MV-4-11 (cell line): ENCODE results near the gene CATSPERE.
"Not testable (repeated sequence)": the region's sequence is repeated elsewhere in the genome, so short reads cannot be mapped to it uniquely, and the experiment has no call there.

Experiments
- DNase-seq: peaks from one replicate; lab custom pipeline; 2025; lab: John Stamatoyannopoulos, UW

CATSPERE gene

GRCh38 chr1:244548558-244549115 is 87.6 kb downstream of the CATSPERE start:
- DNase-seq, result no peak

GRCh38 chr1:244552336-244552735 is 91.3 kb downstream of the CATSPERE start:
- DNase-seq, result no peak

- no peak for DNase-seq
Measured at GRCh38 chr1:244556263-244556662, 95.2 kb downstream of the CATSPERE start.

GRCh38 chr1:244557565-244557964 is 96.5 kb downstream of the CATSPERE start:
- DNase-seq, result no peak

- no peak for DNase-seq
Measured at GRCh38 chr1:244559561-244559960, 98.5 kb downstream of the CATSPERE start.

GRCh38 chr1:244562877-244563276 is 101.8 kb downstream of the CATSPERE start:
- DNase-seq, result not testable (repeated sequence)

GRCh38 chr1:244573768-244574167 is 112.7 kb downstream of the CATSPERE start:
- DNase-seq, result no peak

GRCh38 chr1:244576259-244576892 is 115.3 kb downstream of the CATSPERE start:
- no peak for DNase-seq

- DNase-seq, result not testable (repeated sequence)
Measured at GRCh38 chr1:244578205-244578604, 117.1 kb downstream of the CATSPERE start.

- DNase-seq, result no peak
Measured at GRCh38 chr1:244583358-244583982, 122.4 kb downstream of the CATSPERE start.

- no peak for DNase-seq
Measured at GRCh38 chr1:244585867-244586266, 124.8 kb downstream of the CATSPERE start.

GRCh38 chr1:244590670-244591069 is 129.6 kb downstream of the CATSPERE start:
- DNase-seq, result no peak

GRCh38 chr1:244598611-244599010 is 137.5 kb downstream of the CATSPERE start:
- DNase-seq, result no peak

- DNase-seq, result peak; percentile 83
Measured at GRCh38 chr1:244599937-244600350, 138.9 kb downstream of the CATSPERE start.

GRCh38 chr1:244601336-244601735 is 140.3 kb downstream of the CATSPERE start:
- DNase-seq, result no peak

GRCh38 chr1:244603498-244603897 is 142.4 kb downstream of the CATSPERE start:
- DNase-seq, result peak; percentile 15

- no peak for DNase-seq
Measured at GRCh38 chr1:244605835-244606370, 144.8 kb downstream of the CATSPERE start.

GRCh38 chr1:244614113-244614836 is 153.2 kb downstream of the CATSPERE start:
- no peak for DNase-seq

- no peak for DNase-seq
Measured at GRCh38 chr1:244614879-244615278, 153.8 kb downstream of the CATSPERE start.

GRCh38 chr1:244615301-244615700 is 154.2 kb downstream of the CATSPERE start:
- DNase-seq, result no peak

GRCh38 chr1:244626709-244627108 is 165.6 kb downstream of the CATSPERE start:
- no peak for DNase-seq

- DNase-seq, result peak; percentile 6
Measured at GRCh38 chr1:244628789-244629188, 167.7 kb downstream of the CATSPERE start.

GRCh38 chr1:244633140-244633539 is 172.1 kb downstream of the CATSPERE start:
- DNase-seq, result no peak
